SK-N-SH (cell line): ENCODE data around the gene PDZD8.

Experiments
- EP300 ChIP-seq, 2 experiments: IDR thresholded peaks; 2 replicates each; pipeline versions ENCODE4 v1.4.0 to v1.6.1; 2012; ENCODE audit warnings: borderline replicate concordance in 1 of 2, low read depth in 1 of 2, low read length in 1 of 2
- EZH2phosphoT487 ChIP-seq: fragments of 200-600 bp; sonication (generic); IDR thresholded peaks from 2 replicates; pipeline ENCODE4 v1.6.1; 2017; ENCODE audit warnings: low read depth, mixed run types, mild to moderate bottlenecking, antibody characterized with exemption, moderate library complexity, borderline replicate concordance
- JUND ChIP-seq: IDR thresholded peaks from 2 replicates; pipeline ENCODE4 v1.4.0; 2012
- MEF2A ChIP-seq: IDR thresholded peaks from 2 replicates; pipeline ENCODE4 v1.4.0; 2012; ENCODE audit warnings: low read depth, borderline replicate concordance
- NRF1 ChIP-seq: IDR thresholded peaks from 2 replicates; pipeline ENCODE4 v1.6.1; 2012; ENCODE audit warnings: low read depth, mild to moderate bottlenecking, low read length
- POLR2AphosphoS5 ChIP-seq: IDR thresholded peaks from 2 replicates; pipeline ENCODE4 v1.6.1; 2012; ENCODE audit warnings: low read depth, low read length
- RAD21 ChIP-seq: IDR thresholded peaks from 2 replicates; pipeline ENCODE4 v1.6.1; 2012; ENCODE audit warnings: mild to moderate bottlenecking, low read length
- TAF1 ChIP-seq: IDR thresholded peaks from 2 replicates; pipeline ENCODE4 v1.6.1; 2012; ENCODE audit warnings: low read depth, mild to moderate bottlenecking, low read length, moderate library complexity, borderline replicate concordance
- TEAD4 ChIP-seq: IDR thresholded peaks from 2 replicates; pipeline ENCODE4 v1.4.0; 2012; ENCODE audit warnings: mild to moderate bottlenecking, borderline replicate concordance; ENCODE audit not compliant: insufficient read depth
- YY1 ChIP-seq: IDR thresholded peaks from 2 replicates; pipeline ENCODE4 v1.4.0; 2012; ENCODE audit warnings: low read depth, mild to moderate bottlenecking
- TF ChIP-seq, protein P1 (sequence below): fragments of 200-600 bp; sonication (generic); IDR thresholded peaks from 2 replicates; pipeline ENCODE4 v1.6.1; 2017; ENCODE audit warnings: antibody characterized with exemption, mild to moderate bottlenecking, moderate library complexity
- TF ChIP-seq, protein P2 (sequence below): IDR thresholded peaks from 2 replicates; pipeline ENCODE4 v1.6.1; 2012; ENCODE audit warnings: mild to moderate bottlenecking, low read depth, low read length, moderate library complexity

GRCh38 chr10:117382861-117383260 lies 7.6 kb upstream of the PDZD8 start:
- TF ChIP-seq TEAD4: no peak
- TF ChIP-seq, protein P1, sequence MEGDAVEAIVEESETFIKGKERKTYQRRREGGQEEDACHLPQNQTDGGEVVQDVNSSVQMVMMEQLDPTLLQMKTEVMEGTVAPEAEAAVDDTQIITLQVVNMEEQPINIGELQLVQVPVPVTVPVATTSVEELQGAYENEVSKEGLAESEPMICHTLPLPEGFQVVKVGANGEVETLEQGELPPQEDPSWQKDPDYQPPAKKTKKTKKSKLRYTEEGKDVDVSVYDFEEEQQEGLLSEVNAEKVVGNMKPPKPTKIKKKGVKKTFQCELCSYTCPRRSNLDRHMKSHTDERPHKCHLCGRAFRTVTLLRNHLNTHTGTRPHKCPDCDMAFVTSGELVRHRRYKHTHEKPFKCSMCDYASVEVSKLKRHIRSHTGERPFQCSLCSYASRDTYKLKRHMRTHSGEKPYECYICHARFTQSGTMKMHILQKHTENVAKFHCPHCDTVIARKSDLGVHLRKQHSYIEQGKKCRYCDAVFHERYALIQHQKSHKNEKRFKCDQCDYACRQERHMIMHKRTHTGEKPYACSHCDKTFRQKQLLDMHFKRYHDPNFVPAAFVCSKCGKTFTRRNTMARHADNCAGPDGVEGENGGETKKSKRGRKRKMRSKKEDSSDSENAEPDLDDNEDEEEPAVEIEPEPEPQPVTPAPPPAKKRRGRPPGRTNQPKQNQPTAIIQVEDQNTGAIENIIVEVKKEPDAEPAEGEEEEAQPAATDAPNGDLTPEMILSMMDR: no peak
- no peak for TF ChIP-seq TAF1
- no peak for TF ChIP-seq RAD21
- TF ChIP-seq JUND: no peak
- no peak for TF ChIP-seq EZH2phosphoT487
- TF ChIP-seq NRF1: no peak
- no peak for TF ChIP-seq EP300 (IDR thresholded peaks at IDR 0.05; ENCODE audit: borderline replicate concordance in 1 of 2, low read depth in 1 of 2, low read length in 1 of 2)
- TF ChIP-seq YY1: no peak
- TF ChIP-seq, protein P2, sequence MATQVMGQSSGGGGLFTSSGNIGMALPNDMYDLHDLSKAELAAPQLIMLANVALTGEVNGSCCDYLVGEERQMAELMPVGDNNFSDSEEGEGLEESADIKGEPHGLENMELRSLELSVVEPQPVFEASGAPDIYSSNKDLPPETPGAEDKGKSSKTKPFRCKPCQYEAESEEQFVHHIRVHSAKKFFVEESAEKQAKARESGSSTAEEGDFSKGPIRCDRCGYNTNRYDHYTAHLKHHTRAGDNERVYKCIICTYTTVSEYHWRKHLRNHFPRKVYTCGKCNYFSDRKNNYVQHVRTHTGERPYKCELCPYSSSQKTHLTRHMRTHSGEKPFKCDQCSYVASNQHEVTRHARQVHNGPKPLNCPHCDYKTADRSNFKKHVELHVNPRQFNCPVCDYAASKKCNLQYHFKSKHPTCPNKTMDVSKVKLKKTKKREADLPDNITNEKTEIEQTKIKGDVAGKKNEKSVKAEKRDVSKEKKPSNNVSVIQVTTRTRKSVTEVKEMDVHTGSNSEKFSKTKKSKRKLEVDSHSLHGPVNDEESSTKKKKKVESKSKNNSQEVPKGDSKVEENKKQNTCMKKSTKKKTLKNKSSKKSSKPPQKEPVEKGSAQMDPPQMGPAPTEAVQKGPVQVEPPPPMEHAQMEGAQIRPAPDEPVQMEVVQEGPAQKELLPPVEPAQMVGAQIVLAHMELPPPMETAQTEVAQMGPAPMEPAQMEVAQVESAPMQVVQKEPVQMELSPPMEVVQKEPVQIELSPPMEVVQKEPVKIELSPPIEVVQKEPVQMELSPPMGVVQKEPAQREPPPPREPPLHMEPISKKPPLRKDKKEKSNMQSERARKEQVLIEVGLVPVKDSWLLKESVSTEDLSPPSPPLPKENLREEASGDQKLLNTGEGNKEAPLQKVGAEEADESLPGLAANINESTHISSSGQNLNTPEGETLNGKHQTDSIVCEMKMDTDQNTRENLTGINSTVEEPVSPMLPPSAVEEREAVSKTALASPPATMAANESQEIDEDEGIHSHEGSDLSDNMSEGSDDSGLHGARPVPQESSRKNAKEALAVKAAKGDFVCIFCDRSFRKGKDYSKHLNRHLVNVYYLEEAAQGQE: no peak
- TF ChIP-seq POLR2AphosphoS5: no peak
- TF ChIP-seq MEF2A: no peak
